Frontal cortex (tissue), 4 donors: ENCODE measurements around the gene DCPS. TPM values are rescaled to one million over a fixed set of nuclear protein-coding genes. Genes with fewer than 3 reads are reported as not detected.
"Not testable (repeated sequence)": the region's sequence is repeated elsewhere in the genome, so short reads cannot be mapped to it uniquely, and the experiment has no call there.

ENCODE experiments used
- DNase-seq, 2 donors: peaks; one replicate each; pipeline ENCODE4 v3.0.0; 2012; ENCODE audit warnings: low spot score in 2 of 2
- FAIRE-seq: peaks from 2 replicates; lab custom pipeline; 2012; peaks lifted over from hg19 to GRCh38; lab: Jason Lieb, UNC
- total RNA-seq: library from RNA; depleted of rRNA; stranded (reverse); fragments of >200 nt; gene quantifications from one replicate; pipeline ENCODE4 v1.2.3, GENCODE V29; 2014
- donor health status: control.
- donor health status: control.
- donor health status: control.

DCPS gene
- total RNA-seq, 1 donor from 2014 or later, result 2.9 TPM

DNA sequence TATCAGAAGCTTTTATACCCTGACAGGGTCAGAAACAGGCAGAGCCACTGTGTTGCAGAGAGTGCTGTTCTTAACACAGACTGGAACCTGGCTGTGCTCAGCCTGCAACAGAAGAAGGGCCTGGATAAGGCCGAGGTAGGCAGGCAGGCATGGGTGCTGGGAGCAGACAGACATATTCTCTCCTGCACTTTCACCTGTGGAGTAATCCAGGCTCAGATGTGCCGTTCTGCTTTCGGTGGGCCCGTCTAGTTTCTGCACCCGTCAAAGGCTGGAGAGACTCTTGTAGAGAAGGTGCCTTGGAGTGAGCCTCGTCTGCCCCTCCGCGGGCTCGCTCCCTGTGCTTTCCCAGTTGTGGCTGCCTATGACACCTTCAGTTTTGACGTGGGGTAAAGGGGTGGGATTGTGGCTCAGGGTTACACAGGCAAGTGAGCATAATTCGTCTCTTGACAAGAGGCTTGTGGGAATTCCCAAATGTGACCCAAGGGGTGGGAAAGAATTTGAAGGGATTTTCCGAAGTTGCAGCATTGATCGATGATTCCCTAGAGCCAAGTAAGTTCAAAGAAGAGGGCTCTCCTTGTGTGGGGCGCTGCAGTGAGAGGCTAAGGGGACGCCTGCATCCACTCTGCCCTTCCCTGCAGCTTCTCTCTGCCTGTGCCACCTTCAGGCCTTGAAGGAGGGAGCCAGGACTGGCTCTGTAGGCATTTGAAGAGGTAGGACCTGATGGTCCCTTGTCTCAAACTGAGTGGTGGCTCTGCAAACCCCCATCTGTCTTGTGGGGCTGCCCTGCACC is 35.4 kb downstream of the DCPS start:
- DNase-seq, result no peak
- no peak for FAIRE-seq

DNA sequence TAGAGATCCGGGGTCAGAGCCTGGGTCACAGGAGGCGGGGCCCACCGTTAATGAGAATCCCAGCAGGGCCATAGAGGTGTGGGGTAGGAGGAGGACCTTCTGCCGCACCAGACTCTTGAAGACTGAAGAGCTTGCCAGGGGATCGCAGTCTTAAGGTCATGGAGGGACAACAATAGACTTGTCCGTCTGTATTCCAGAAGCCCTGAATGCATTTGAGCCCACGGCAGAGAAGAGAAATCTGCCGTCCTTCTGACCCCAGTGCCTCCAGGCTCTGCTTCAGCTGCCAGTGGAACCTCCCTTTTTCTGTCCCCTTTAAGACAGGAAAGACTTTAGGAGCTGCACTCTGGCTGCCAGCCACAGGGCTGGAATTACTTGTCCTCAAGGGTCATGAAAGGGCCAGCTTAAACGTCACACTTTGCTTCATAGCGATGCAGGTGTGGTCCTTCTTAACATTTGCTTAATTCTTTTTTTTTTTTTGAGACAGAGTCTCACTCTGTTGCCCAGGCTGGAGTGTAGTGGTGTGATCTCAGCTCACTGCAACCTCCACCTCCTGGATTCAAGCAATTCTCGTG is 36.1 kb downstream of the DCPS start:
- FAIRE-seq, result no peak
- no peak for DNase-seq

- FAIRE-seq (no peak), DNase-seq (no peak)
Observed at GRCh38 chr11:126340960-126341606, 37.2 kb downstream of the DCPS start.

- FAIRE-seq (no peak), DNase-seq (no peak)
Observed at GRCh38 chr11:126341760-126342161, 37.9 kb downstream of the DCPS start.

DNA sequence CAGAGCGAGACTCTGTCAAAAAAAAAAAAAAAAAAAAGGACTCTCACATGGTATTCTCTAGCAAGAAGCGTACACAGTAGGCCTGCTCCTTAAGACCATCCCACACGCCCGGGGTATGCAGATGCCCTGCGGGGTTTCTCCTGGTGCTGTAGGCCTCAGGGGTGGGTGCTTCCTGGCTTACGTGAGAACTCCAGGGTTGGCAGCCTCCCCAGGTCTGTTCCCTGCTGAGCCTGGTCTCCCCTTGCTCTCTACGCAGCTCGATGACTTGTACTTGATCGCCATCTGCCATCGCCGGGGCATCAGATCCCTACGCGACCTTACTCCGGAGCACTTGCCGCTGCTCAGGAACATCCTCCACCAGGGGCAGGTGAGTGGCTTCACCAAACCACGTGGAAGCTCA is 39.2 kb downstream of the DCPS start:
- FAIRE-seq (no peak), DNase-seq (no peak)

- FAIRE-seq, result no peak
- DNase-seq, result no peak
Observed at GRCh38 chr11:126344141-126345080, 40.6 kb downstream of the DCPS start.

GRCh38 chr11:126345283-126345682 is 41.4 kb downstream of the DCPS start:
- DNase-seq, result no peak
- no peak for FAIRE-seq

- no peak for DNase-seq
- FAIRE-seq, result no peak
Observed at GRCh38 chr11:126345759-126346585, 42.1 kb downstream of the DCPS start.

DNA sequence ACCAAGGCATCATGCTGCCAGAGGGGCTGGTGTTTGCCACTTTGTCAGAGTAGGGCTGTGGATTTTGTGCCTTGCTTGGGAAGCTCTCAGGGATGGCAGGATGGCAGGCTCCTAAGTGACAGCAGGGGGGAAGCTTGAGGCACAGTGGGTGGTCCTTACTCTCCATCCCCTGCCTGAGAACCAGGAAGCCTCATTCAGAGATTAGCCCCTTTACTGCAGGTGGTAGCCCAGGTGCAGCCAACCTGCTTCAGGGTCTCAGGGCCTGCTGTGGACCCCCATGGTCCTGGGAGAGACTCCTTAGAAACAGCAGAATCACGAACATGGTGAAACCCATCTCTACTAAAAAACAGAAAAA is 42.7 kb downstream of the DCPS start:
- FAIRE-seq, result no peak
- no peak for DNase-seq

DNA sequence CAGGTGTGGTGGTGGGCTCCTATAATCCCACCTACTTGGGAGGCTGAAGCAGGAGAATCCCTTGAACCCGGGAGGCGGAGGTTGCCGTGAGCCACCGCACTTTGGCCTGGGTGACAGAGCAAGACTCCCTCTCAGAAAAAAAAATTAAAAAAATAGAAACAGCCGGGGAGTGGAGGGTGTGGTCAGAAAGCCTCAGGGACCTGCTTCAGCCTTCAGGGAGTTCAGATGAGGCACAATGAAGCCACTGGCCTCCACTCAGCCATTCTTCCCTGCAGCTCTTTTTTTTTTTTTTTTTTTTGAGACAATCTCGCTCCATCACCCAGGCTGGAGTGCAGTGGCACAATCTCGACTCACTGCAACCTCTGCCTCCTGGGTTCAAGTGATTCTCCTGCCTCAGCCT is 43.1 kb downstream of the DCPS start:
- not testable (repeated sequence) for FAIRE-seq, DNase-seq

GRCh38 chr11:126347751-126348668 is 44.1 kb downstream of the DCPS start:
- FAIRE-seq, result no peak
- DNase-seq, result no peak

DNA sequence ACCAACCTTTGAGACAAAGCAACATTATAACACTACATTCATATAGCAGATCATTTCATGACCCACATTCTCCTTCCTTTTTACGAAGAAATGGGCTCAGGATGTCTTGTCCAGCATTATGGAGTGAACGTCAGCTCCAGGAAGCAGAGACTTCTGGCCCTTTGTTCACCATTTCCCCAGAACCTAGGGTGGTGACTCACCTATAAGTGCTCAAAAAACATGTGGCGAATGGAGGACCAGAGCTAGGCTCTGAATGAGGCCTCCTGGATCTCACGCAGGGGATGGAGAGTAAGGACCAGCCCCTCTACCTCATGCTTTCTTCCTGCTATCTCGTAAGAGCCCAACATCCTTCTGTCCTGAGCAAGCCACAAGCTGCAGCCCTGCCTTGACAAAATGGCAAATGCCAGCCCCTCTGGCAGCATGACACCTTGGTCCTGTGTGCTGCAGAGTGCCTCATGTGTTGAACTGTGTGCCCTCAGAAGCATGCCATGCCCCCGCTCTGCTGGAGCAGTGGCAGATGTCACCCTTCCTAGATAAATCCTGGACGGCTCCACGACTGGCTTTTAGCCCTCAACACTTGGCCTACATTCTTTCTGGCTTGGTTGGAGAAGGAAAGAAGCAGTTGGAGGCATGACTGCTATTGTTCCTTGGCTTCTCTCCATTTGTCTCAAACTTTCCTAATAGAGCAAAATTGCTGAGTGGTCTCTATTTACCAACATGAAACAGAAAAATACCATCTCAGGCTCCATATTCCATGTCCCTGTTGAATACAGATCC is 45.1 kb downstream of the DCPS start:
- DNase-seq (no peak), FAIRE-seq (no peak)

DNA sequence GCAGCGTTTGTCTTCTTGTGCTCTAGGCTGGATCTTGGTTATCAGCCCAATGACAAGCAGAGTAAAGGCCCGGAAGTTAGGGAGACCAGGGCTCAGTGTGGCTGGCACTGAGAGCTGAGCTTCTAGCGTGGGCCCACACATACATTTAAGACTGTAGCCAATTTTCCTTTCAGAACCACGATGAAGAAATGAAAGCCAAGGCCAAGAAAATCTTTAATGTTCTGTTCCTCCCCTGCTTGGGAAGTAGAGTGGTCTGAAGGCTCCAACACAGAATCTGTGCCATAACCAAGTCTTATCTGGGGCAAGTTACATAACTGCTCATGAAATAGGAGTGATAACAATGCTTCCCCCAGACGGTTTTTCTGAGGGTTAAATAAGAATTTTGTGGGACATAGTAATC is 47.0 kb downstream of the DCPS start:
- DNase-seq, result no peak
- FAIRE-seq, result no peak

GRCh38 chr11:126352163-126352562 is 48.3 kb downstream of the DCPS start:
- FAIRE-seq (no peak), DNase-seq (no peak)

GRCh38 chr11:126352934-126353801 is 49.3 kb downstream of the DCPS start:
- no peak for FAIRE-seq
- no peak for DNase-seq

GRCh38 chr11:126354631-126355323 is 50.9 kb downstream of the DCPS start:
- no peak for FAIRE-seq
- DNase-seq, result no peak
